HL-60 (cell line): Measurements from ENCODE around the gene PRKAB1.
A peak's percentile ranks its signal among the peaks of the same experiment; 100 is the strongest.

Experiments used
- DNase-seq, 2 experiments: peaks; one replicate each; pipeline ENCODE4 v3.0.0-alpha.2; 2010 to 2020; ENCODE audit warnings: low read depth in 1 of 2, low spot score in 1 of 2
- H3K27ac ChIP-seq: fragments of 250-450 bp; sonication (Bioruptor Pico); replicated peaks from 2 replicates; pipeline ENCODE4 v1.5.1; 2020; ENCODE audit warnings: mild to moderate bottlenecking, moderate library complexity
- H3K27me3 ChIP-seq: fragments of 250-450 bp; sonication (Bioruptor Pico); 2 replicates; pipeline ENCODE4 v1.5.1; 2021; ENCODE audit warnings: mild to moderate bottlenecking, moderate library complexity; ENCODE audit not compliant: insufficient read depth, poor library complexity, severe bottlenecking
- H3K4me3 ChIP-seq: replicated peaks from 2 replicates; pipeline ENCODE4 v1.5.1; 2011; ENCODE audit warnings: mild to moderate bottlenecking, control low read depth, low read length; ENCODE audit not compliant: insufficient read depth
- GABPA ChIP-seq: IDR thresholded peaks from 2 replicates; pipeline ENCODE4 v1.6.1; 2012; ENCODE audit warnings: low read depth
- POLR2AphosphoS5 ChIP-seq: IDR thresholded peaks from 2 replicates; pipeline ENCODE4 v1.6.1; 2012; ENCODE audit warnings: low read depth
- SPI1 ChIP-seq: IDR thresholded peaks from 2 replicates; pipeline ENCODE4 v1.6.1; 2012; ENCODE audit warnings: low read depth, mild to moderate bottlenecking, borderline replicate concordance
- TF ChIP-seq, protein P1 (sequence below): IDR thresholded peaks from 2 replicates; pipeline ENCODE4 v1.6.1; 2012; ENCODE audit warnings: low read depth; ENCODE audit not compliant: insufficient replicate concordance
- TF ChIP-seq, protein P2 (sequence below): IDR thresholded peaks from one replicate; pipeline ENCODE4 v1.5.1; 2011; ENCODE audit warnings: low read length, control low read depth, inconsistent platforms; ENCODE audit not compliant: insufficient read depth

Gene PRKAB1

DNA sequence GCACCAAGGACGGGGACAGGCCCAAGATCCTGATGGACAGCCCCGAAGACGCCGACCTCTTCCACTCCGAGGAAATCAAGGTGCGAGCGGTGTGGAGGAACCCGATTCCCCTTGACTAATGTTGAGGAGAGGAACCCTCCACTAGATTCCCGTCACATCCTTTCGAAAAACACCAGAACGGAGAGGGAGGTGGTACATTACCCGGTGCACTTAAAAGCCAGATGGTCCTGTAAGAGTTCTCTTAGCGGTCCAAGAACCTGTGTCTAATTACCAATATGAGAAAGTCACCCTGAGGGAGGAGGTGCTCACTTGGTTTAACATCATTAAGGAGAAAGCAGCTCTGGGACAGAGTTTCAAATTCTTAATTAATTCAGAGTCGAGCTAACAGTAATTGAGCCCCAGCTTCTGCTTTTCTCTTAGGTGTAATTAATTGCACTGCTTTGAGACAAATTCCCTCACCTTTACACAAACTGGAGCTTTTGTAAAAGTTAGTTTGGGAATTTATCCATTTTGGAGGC, 450 bp downstream of the PRKAB1 start:
- peak overlapping the region; percentile 90 for H3K27ac ChIP-seq
- TF ChIP-seq, protein P1, sequence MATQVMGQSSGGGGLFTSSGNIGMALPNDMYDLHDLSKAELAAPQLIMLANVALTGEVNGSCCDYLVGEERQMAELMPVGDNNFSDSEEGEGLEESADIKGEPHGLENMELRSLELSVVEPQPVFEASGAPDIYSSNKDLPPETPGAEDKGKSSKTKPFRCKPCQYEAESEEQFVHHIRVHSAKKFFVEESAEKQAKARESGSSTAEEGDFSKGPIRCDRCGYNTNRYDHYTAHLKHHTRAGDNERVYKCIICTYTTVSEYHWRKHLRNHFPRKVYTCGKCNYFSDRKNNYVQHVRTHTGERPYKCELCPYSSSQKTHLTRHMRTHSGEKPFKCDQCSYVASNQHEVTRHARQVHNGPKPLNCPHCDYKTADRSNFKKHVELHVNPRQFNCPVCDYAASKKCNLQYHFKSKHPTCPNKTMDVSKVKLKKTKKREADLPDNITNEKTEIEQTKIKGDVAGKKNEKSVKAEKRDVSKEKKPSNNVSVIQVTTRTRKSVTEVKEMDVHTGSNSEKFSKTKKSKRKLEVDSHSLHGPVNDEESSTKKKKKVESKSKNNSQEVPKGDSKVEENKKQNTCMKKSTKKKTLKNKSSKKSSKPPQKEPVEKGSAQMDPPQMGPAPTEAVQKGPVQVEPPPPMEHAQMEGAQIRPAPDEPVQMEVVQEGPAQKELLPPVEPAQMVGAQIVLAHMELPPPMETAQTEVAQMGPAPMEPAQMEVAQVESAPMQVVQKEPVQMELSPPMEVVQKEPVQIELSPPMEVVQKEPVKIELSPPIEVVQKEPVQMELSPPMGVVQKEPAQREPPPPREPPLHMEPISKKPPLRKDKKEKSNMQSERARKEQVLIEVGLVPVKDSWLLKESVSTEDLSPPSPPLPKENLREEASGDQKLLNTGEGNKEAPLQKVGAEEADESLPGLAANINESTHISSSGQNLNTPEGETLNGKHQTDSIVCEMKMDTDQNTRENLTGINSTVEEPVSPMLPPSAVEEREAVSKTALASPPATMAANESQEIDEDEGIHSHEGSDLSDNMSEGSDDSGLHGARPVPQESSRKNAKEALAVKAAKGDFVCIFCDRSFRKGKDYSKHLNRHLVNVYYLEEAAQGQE: no peak
- no peak for TF ChIP-seq GABPA
- TF ChIP-seq, protein P2, sequence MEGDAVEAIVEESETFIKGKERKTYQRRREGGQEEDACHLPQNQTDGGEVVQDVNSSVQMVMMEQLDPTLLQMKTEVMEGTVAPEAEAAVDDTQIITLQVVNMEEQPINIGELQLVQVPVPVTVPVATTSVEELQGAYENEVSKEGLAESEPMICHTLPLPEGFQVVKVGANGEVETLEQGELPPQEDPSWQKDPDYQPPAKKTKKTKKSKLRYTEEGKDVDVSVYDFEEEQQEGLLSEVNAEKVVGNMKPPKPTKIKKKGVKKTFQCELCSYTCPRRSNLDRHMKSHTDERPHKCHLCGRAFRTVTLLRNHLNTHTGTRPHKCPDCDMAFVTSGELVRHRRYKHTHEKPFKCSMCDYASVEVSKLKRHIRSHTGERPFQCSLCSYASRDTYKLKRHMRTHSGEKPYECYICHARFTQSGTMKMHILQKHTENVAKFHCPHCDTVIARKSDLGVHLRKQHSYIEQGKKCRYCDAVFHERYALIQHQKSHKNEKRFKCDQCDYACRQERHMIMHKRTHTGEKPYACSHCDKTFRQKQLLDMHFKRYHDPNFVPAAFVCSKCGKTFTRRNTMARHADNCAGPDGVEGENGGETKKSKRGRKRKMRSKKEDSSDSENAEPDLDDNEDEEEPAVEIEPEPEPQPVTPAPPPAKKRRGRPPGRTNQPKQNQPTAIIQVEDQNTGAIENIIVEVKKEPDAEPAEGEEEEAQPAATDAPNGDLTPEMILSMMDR: no peak
- TF ChIP-seq POLR2AphosphoS5: no peak
- no peak for TF ChIP-seq SPI1
- no peaks in the 10 kb centered on the region for H3K27me3 ChIP-seq
- peak in 1 of 2 experiments; percentile 19 for DNase-seq
- peak overlapping the region; percentile 98 for H3K4me3 ChIP-seq

DNA sequence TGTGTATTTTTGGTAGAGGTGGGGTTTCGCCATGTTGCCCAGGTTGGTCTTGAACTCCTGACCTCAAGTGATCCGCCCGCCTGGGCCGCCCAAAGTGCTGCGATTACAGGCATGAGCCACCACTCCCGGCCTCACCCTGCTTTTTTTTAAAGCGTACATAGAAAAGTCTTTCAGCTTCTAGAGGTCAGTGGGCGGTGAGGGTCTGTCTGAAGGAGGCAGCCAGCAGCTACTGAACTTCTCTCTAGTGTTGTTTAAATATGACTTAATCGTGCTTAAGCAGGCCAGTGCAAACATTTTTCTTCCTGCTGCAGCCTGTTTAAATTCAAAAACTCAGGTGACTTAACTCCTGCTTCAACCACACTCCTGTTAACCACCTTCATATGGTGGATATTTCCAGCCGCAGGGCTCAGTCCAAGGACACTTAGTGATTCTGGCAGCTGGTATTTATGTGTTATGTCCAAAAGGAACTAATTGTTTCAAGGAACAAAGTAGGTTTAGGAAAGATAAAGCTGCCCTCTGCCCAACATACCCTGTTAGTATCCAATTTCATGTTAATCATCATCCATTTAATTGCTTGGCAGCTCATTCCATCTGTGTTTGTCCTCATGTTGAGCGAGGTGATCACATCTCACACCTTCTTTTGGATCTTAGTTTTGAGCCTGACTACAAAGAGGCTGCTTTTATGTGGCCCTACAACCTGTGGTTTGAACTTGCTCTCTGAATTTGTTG, 2.0 kb downstream of the PRKAB1 start:
- Histone ChIP-seq H3K27ac (no peak overlapping the region), H3K27me3 (no peaks in the 10 kb centered on the region), H3K4me3 (no peak overlapping the region)
- DNase-seq: no peak
- TF ChIP-seq SPI1: no peak
- no peak for TF ChIP-seq GABPA
- no peak for TF ChIP-seq POLR2AphosphoS5
- TF ChIP-seq, protein P1: no peak
- TF ChIP-seq, protein P2: no peak

DNA sequence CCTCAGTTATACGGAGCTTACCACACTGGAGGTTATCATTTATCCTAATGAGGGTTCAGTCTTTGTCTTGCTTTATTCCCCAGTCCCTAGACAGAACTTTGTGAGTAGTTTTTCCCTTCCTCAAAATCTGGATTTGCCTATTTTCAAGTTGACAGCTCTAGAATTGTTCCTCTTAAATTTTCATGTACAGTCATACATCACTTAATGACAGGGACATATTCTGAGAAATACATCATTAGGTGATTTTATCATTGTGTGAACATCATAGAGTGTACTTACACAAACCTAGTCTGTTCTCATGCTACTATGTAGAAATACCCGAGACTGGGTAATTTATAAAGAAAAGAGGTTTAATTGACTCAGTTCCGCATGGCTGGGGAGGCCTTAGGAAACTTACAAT, 3.1 kb downstream of the PRKAB1 start:
- TF ChIP-seq, protein P2: no peak
- TF ChIP-seq POLR2AphosphoS5 (no peak), GABPA (no peak), SPI1 (no peak)
- TF ChIP-seq, protein P1: no peak
- DNase-seq: no peak
- no peak overlapping the region for H3K4me3 ChIP-seq

More for the DNA sequence above, 3.1 kb downstream of the PRKAB1 start:
- no peak overlapping the region for H3K27ac ChIP-seq
- no peaks in the 10 kb centered on the region for H3K27me3 ChIP-seq
